GM19463 (cell line): Measurements from ENCODE around the gene SPIB.
"Not testable (repeated sequence)": the region's sequence is repeated elsewhere in the genome, so short reads cannot be mapped to it uniquely, and the experiment has no call there.

Source experiments
- ATAC-seq: cut with Tn5 transposase; IDR thresholded peaks from one replicate; pipeline ENCODE4 v1.9.1; 2021; ENCODE audit warnings: mild to moderate bottlenecking, moderate library complexity; ENCODE audit not compliant: unreplicated experiment

SPIB gene

DNA sequence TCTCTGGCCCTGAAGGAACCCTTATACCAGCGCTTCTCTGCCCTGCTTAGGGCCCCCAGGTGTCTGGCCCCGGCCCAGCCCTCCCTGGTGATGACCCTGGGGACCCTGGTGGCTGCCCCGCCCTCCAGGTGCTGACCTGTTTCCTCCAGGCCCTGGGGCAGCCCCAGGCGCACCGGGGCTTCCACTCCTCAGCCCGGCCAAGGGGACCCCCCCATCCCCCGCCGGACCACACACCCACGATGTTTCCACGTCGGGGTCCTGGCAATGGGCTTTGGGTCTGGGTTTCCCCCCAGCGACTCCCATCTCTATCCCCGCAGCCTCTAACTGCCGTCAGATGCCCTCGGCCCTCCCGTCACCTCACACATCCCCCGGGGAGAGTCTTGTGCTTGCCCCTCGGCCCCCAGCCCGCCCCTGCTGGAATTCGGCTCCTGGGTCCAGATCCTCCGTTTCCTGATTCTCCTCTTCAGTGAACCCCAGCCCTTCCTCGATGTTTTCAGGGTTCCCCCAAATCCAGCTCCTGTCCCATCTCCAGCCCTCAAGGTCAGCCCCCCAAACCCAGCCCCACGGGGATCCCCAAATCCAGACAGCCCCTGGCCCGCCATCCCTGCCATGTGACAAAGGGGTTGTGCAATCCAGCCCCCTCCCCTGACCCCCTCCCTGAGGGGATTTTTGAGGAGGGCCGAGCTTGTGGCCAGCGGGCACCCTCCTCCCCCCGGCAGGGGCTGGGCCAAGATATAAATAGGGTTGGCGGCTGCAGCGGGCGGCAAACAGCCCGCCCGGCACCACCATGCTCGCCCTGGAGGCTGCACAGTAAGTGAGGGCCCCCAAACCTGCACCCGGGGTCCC is at the start of gene SPIB:
SPIB (plus strand) TSS at position 763 of the 846 bp plus-strand sequence; CDS start at position 788, 25 bp downstream.
- ATAC-seq: no peak

DNA sequence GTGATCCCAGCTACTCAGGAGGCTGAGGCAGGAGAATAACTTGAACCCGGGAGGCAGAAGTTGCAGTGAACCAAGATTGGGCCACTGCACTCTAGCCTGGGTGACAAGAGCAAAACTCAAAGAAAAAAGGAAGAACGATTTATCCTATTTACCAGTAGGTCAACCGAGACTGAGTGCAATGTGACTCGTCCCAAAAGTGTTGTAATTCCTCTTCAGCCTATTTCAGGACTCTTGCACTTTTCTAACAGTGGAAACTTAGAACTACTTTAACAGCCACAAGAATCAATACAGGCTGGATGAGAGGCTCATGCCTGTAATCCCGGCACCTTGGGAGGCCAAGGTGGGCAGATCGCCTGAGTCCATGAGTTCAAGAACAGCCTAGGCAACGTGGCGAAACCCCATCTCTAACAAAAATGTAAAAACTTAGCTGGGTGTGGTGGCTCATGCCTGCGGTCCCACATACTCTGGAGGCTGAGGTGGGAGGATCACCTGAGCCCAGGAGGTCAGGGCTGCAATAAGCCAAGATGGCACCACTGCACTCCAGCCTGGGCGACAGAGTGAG is 46.7 kb upstream of the SPIB start:
- no peak for ATAC-seq

DNA sequence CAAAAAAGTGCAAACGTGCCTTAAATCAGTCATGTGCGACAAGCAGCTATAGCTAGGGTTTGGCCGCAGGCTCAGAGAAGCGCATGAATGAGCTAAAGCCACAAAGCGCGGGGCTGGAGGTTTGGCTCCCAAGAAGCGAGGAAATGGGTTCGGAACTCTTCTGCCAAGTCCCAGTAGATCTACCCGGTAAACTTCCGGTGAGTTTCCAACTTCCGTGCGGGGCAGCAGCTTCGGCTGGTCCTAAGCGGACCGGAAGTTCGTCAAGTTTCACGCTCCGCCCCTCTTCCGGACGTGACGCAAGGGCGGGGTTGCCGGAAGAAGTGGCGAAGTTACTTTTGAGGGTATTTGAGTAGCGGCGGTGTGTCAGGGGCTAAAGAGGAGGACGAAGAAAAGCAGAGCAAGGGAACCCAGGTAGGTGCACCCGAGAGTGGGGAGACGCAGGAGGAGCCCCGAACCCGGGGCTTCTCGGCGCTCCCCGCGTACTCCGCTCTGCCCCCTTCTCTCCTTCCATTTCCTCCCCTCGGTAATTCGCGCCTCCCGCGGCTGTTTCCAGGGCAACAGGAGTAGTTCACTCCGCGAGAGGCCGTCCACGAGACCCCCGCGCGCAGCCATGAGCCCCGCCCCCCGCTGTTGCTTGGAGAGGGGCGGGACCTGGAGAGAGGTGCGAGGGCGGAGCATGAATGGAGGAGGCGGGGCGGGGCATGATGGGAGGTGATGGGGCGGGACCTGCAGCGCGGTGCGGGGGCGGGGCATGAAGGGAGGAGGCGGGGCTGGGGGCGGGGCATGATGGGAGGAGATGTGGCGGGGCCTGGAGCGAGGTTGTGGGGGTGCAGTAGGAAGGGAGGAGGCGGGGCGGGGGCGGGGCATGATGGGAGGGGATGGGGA is 42.3 kb upstream of the SPIB start, which contains the start of gene NR1H2:
NR1H2 (plus strand) TSS at position 292 of the 885 bp plus-strand sequence. CDS start 1,149 bp downstream, outside the sequence.
- ATAC-seq: peak; percentile 95

DNA sequence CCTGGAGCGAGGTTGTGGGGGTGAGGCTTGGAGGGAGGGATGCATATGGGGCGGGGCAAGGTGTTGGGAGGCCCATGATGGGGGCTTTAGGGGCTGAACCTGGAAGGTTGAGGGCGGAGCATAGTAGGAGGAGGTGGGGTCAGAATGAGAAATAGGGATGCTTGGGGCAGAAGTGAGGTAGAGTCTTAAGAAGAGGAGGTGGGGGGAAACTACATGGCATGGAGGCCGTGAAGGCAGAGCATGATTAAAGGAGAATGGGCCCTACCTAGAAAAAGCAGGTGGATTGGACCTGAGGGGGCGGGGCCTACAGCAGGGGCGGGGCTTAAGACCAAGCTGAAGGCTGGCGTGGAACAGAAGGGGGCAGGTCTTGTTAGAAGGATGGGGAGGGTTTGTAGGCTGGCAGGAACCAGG is 41.7 kb upstream of the SPIB start:
- no peak for ATAC-seq

DNA sequence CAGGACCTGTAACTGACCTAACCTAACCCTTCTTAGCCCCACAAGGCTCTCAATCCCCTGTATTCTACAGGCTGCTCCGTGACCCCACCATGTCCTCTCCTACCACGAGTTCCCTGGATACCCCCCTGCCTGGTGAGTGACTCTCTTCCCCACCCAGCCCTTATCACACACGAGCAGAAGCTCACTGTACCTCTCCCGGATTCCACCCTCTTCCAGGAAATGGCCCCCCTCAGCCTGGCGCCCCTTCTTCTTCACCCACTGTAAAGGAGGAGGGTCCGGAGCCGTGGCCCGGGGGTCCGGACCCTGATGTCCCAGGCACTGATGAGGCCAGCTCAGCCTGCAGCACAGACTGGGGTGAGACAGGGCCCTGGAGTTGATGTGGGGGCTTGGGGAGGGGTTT is 41.2 kb upstream of the SPIB start:
- no peak for ATAC-seq

DNA sequence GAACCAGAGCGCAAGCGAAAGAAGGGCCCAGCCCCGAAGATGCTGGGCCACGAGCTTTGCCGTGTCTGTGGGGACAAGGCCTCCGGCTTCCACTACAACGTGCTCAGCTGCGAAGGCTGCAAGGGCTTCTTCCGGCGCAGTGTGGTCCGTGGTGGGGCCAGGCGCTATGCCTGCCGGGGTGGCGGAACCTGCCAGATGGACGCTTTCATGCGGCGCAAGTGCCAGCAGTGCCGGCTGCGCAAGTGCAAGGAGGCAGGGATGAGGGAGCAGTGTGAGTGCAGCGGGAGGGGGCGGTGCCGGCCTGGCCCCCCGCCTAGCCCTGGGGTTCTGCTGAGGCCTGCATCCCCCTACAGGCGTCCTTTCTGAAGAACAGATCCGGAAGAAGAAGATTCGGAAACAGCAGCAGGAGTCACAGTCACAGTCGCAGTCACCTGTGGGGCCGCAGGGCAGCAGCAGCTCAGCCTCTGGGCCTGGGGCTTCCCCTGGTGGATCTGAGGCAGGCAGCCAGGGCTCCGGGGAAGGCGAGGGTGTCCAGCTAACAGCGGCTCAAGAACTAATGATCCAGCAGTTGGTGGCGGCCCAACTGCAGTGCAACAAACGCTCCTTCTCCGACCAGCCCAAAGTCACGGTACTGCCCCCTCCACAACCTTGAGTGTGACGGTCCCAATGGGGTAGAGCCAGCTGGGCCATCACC is 40.4 kb upstream of the SPIB start:
- ATAC-seq: no peak

DNA sequence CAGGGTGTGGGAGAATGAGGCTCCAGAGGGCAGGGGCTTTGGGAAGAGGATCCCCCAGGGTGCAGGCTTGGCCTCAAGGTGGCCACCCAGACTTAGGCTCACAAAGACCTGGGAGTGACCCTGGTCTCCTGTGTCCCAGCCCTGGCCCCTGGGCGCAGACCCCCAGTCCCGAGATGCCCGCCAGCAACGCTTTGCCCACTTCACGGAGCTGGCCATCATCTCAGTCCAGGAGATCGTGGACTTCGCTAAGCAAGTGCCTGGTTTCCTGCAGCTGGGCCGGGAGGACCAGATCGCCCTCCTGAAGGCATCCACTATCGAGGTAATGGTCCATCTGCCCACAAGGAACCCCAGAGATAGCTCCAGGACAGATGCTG is 39.9 kb upstream of the SPIB start:
- ATAC-seq: no peak

DNA sequence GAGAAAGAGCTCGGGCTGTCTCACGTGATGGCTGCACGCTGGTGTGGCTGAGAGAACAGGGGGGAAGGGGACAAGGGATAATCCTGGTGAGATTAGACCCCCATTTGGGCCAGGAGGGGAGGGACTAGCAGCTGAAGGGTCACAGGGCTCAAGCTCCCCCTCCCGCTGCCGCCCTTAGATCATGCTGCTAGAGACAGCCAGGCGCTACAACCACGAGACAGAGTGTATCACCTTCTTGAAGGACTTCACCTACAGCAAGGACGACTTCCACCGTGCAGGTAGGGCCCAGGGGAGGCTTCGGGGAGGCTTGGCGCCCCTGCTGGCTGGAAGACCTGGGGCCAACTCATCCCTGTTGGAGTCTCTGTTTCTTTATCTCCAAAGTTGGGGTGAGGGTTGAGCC is 39.1 kb upstream of the SPIB start:
- no peak for ATAC-seq

DNA sequence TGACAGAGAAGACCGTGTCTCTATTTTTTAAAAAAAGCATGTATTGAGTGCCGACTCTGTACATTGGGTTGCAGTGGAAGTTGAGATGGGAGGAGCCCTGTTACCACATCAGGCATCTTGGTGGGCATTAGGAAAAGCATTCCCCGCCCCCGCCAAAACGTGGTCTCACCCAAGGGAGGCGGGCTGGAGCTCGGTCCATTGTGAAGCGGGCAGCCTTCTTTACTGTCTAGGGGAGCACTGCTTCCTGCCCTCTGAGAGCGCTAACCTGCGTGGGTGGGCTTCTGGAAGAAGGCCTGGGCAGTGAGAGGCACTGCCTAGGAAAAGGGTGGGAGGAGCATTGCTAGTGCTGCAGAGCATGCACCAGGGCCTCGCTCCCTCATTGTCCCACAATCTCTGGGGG is 38.6 kb upstream of the SPIB start:
- no peak for ATAC-seq

DNA sequence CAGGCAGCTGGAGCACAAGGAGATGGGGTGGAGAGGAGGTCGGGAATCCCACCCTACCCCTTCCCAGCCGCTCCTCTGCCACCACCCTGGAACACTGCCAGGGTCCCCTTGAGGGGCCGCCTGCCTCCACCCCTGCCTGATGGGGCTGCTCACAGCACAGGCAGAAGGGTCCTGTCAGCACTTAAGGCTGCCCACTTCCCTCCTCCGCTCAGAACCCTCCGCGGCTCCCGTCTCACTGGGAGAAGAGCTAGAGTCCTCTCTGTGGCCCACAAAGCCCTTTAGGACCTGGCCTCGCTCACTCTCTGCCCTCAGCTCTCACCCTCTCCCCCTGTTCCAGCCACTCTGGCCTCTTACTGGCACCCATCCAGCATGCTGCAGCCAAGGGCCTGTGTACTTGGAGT is 38.0 kb upstream of the SPIB start:
- no peak for ATAC-seq

DNA sequence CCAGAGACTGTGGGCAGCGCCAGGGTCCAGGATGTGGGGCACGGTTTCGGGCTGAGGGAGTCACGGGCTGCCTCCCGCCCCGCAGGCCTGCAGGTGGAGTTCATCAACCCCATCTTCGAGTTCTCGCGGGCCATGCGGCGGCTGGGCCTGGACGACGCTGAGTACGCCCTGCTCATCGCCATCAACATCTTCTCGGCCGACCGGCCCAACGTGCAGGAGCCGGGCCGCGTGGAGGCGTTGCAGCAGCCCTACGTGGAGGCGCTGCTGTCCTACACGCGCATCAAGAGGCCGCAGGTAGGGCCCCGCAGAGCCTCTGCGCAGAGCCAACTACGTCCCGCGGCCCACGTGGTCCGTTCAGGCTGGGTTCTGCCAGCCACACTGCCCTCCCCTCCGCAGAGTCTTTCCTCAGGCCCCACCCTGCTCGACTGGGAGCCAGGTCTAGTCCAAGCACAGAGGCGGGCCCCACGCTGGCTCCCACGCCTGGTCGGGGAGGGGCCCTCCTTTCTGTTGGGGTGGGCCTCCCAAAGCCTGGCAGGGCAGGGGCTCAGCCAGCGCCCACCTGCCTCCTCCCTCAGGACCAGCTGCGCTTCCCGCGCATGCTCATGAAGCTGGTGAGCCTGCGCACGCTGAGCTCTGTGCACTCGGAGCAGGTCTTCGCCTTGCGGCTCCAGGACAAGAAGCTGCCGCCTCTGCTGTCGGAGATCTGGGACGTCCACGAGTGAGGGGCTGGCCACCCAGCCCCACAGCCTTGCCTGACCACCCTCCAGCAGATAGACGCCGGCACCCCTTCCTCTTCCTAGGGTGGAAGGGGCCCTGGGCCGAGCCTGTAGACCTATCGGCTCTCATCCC is 36.6 kb upstream of the SPIB start:
- ATAC-seq: no peak

DNA sequence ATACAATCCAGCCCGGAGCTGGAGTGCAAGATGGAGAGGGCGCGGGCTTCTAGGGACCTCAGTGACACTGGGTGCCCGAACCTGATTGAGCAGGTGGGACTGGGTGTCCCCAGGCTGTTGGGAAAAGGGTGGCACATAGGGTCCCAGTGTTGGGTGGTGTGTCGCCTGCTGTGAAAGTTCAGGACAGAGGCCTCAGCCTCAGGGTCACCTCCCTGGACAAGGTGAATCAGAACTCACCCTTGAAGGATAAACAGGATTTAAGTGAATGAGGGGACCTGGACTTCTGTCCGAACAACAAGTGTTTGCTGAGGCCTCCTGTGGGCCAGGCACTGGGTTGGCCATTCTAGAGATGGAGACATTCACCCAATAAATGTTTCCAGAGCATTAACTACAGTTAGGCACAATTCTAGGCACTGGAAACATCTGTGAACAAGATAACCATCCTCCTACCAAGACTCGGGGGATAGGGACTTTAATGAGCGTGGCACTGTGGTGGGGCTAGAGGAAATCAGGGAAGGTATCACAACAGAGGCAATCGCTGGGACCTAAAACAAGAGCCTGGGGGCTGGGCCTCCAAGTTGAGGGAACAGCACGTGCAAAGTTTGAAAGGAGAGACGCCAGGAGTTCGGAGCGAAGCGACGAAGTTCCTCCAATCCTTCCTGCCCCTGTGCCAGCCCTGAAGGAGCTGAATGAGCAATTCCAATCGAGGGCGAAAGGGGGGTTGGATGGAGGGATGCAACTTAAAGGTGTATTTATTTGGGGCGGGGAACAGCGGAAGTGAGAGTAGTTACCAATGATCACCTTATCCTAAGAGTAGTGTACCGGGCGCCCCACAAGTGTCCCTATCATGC is 35.5 kb upstream of the SPIB start:
- ATAC-seq: peak; percentile 16

DNA sequence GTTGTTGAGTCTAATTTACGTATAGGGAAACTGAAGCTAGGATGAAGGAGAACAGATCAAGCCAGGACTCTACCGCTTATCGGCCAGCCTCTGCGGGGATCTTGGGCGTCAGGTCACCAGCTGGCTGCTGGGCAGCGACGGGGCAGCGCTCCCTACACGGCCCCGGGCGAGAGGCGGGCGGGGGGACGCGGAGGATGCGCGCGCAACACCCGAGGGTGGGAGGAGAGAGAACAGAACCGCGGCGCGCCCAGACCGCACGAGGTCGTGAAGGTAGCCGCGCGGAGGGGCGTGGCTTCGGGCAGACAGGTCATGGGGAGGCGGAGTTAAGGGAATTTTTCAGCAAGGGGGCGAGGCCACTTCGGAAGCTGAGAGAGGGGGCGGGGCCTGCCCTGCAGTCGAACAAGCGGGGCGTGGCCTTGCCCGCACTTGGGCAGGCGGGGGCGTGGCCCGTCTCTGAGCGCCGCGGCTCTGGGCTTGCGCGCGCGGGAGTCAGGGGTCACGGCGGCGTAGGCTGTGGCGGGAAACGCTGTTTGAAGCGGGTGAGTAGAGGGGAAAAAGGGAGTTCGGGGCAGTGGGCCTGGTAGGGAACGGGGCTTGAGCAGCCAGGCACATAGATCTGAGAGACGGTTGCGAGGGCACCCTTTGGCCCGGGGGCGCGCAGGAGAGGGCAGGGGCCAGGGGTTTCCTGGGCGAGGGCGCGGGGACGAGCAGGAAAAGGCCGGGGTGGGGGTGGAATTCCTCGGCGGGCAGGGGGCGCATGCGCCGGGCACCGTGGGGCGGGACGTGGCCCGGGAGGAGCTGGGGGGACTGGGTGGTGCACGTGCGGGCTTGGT is 34.7 kb upstream of the SPIB start, which contains the start of gene POLD1:
POLD1 (plus strand) TSS at position 496 of the 833 bp plus-strand sequence. CDS start 14,505 bp downstream, outside the sequence.
- ATAC-seq: peak; percentile 87

DNA sequence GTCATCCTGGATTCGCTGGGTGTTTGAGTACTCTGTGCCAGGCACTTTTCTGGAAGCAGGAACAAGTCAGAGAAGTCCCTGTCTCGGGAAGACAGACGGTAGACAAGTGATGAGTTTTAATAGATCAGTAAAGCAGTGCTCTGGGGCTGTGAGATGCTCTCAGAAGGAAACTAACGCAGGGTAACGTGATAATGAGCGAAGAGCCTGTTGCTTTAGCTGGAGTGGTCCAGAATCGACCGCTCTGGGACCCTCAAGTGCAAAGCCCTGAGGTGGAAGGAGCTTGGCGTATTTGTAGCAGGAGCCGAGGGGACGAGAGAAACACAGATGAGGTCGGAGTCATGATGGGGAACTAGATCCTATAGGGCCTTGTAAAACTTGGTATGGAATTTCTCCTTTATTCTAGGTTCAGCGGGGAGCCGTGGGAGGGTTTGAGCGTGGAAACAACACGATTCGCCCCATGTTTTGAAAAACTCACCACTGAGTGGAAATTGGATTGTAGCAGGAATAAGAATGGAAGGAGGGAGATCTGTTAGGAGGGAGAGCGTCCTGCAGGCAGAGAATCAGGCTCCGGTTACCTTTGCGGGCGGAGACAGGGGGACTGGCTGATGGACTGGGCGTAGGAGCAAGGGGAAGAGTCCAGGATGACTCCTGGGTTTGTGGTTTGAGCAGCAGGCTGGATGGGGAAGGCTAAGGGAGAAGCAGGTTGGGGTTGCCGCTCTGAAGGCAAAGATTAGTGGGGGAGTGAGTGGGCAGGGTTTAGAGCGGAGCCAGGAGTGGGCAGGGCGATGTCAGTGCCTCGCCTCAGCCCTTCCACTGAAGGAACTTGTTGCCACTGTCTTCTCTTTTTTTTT is 33.8 kb upstream of the SPIB start:
- no peak for ATAC-seq

DNA sequence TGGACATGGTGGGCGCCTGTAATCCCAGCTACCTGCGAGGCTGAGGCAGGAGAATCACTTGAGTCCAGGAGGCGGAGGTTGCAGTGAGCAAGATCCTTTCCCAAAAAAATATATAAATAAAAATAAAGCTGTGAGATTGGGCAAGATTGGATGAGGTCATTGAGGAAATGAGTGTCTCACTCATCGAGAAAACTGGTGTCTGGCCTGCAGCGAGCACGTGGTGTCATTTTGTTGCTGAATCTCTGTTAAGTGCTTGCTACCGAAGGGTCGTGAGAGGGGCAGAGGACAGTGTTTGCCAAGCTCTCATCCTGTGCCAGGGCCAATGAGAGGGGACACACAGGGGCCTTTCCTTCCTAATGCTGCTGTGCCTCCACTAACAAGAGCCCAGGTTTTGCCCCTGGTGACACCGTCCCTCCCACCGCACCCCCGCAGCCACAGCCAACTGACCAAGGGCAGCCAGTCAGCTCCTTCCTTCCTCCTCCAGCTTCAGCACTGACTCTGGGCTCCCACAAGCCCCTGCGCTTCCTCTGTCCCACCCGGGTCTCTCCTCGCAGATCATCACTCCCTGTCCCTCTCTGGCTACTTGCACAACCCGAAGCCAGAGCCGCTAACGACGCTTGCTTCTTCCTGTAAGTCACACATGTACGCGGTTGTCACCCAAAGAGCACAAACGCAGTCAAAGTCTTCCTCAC is 31.4 kb upstream of the SPIB start:
- no peak for ATAC-seq

DNA sequence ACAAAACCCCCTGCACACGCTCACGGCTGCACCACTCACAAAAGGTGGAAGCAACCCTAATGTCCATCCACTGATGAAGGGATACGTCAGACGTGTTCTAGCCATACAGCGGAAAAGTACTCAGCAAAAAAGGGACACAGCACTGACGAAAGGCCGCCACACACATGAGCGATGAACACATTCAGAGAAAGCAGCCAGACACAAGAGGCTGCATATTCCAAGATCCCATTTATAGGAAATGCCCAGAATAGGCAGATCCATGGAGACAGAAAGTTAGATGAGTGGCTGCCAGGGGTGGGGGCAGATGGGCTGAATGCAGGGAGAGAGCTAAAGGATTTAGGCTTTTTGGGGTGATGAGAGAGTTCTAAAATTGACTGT is 30.9 kb upstream of the SPIB start:
- no peak for ATAC-seq

DNA sequence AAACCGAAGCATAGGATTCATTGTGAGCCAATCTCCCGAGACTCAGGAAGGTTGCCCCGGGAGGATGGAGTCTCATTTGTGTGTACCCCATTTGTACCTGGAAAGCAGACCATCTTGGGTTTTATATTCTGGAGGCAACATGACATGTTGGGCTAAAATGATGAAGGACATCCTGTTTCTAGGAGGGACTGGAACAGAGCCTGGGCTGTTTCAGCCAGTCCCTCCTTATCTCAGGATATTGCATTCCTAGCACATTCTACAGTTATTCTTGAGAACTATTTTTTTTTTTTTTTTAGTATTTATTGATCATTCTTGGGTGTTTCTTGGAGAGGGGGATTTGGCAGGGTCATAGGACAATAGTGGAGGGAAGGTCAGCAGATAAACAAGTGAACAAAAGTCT is 28.4 kb upstream of the SPIB start:
- ATAC-seq: not testable (repeated sequence)
